IPS-11a (cell line): ENCODE data around the gene USP54.

Source experiments
- H3K4me3 ChIP-seq: one replicate; pipeline ENCODE4 v1.5.1; 2013; ENCODE audit warnings: low read depth, low read length, control low read depth

The USP54 gene

GRCh38 chr10:73478636-73479035, 112.5 kb downstream of the USP54 start:
- H3K4me3 ChIP-seq = no peak overlapping the region

- no peak overlapping the region for H3K4me3 ChIP-seq
Observed at GRCh38 chr10:73471226-73471625, 119.9 kb downstream of the USP54 start.

GRCh38 chr10:73469579-73469978, 121.6 kb downstream of the USP54 start:
- H3K4me3 ChIP-seq = no peak overlapping the region

GRCh38 chr10:73467206-73467605, 123.9 kb downstream of the USP54 start:
- H3K4me3 ChIP-seq = no peak overlapping the region

- no peak overlapping the region for H3K4me3 ChIP-seq
Observed at GRCh38 chr10:73465978-73466726, 125.0 kb downstream of the USP54 start.

- H3K4me3 ChIP-seq = no peak overlapping the region
Observed at GRCh38 chr10:73460897-73461296, 130.2 kb downstream of the USP54 start.

- no peak overlapping the region for H3K4me3 ChIP-seq
Observed at GRCh38 chr10:73459683-73460314, 131.3 kb downstream of the USP54 start.

- H3K4me3 ChIP-seq = no peak overlapping the region
Observed at GRCh38 chr10:73456187-73456890, 134.8 kb downstream of the USP54 start.

GRCh38 chr10:73449113-73449512, 142.0 kb downstream of the USP54 start:
- H3K4me3 ChIP-seq = no peak overlapping the region

- H3K4me3 ChIP-seq = no peak overlapping the region
Observed at GRCh38 chr10:73448384-73448783, 142.8 kb downstream of the USP54 start.
